Measurements from ENCODE around the gene APOA5. TPM values are rescaled to one million over a fixed set of nuclear protein-coding genes. Genes with fewer than 3 reads are reported as not detected.

APOA5 gene
- total and polyA plus RNA-seq, 9 of the 15 experiments (the other 6 are each of a cell fraction or from before 2014, with no cell fraction given): not detected

GRCh38 chr11:116791002-116791812 is 472 bp downstream of the APOA5 start (continued):
- TF ChIP-seq E2F1 (CRISPR knock-in tag; IDR thresholded peaks at IDR 0.05): no peak
- no peak for TF ChIP-seq RNF2 (IDR thresholded peaks at IDR 0.05)
- TF ChIP-seq PATZ1 (CRISPR knock-in tag; IDR thresholded peaks at IDR 0.05; ENCODE audit: borderline replicate concordance): no peak
- TF ChIP-seq CTBP1 (IDR thresholded peaks at IDR 0.05; ENCODE audit: borderline replicate concordance): peak; percentile 46; the same call in 1 of the 2 replicates
- no peak for TF ChIP-seq HDAC1 (IDR thresholded peaks at IDR 0.05)
- no peak for TF ChIP-seq ZNF224 (CRISPR knock-in tag; IDR thresholded peaks at IDR 0.05)
- TF ChIP-seq JUN (IDR thresholded peaks at IDR 0.05; ENCODE audit: borderline replicate concordance, low read depth, low read length): no peak
- TF ChIP-seq JUN (CRISPR knock-in tag; IDR thresholded peaks at IDR 0.05; ENCODE audit: borderline replicate concordance): 0 out of 2 replicates have a peak, but pooled peaks have one; percentile 34
- TF ChIP-seq CEBPZ (IDR thresholded peaks at IDR 0.05; ENCODE audit: borderline replicate concordance, low read depth, low read length): no peak
- peak in 1 of 2 experiments; percentile 41; a peak in 1 of 4 replicates for TF ChIP-seq NONO (IDR thresholded peaks at IDR 0.05; ENCODE audit: low read depth in 2 of 2, low read length in 1 of 2)
- TF ChIP-seq EP400 (IDR thresholded peaks at IDR 0.05): no peak
- no peak for TF ChIP-seq HOMEZ (CRISPR knock-in tag; IDR thresholded peaks at IDR 0.05)
- no peak for TF ChIP-seq EP300 (IDR thresholded peaks at IDR 0.05; ENCODE audit: low read length)
- TF ChIP-seq BCLAF1 (IDR thresholded peaks at IDR 0.05; ENCODE audit: borderline replicate concordance in 1 of 2, control insufficient read depth in 1 of 2, low read depth in 2 of 2, low read length in 1 of 2): no peak
- TF ChIP-seq ATF7 (IDR thresholded peaks at IDR 0.05): no peak

All from K562 (cell line).